Measurements from ENCODE around the gene ACYP1.

DNA sequence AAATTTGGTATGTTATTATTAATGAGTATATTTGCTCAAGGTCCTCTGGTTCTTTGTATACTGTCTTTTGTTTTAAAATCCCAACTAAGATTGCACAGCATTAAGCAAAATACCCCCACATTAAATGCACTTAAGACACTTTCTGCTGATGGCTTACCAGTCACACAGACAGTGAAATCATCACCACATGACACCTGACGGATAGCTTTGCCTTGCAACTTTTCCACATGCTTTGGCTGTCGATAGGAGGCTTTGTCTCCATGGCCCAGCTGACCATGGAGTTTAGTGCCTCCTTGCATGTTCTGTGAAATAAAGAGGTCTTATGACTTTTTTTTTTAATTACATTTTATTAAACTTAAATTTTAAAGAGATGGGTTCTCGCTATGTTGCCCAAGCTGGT is 43.4 kb upstream of the ACYP1 start:
- TF ChIP-seq EZH2 (IDR thresholded peaks at IDR 0.05; ENCODE audit: low read length, missing control alignments), result no peak
- TF ChIP-seq, protein P1, sequence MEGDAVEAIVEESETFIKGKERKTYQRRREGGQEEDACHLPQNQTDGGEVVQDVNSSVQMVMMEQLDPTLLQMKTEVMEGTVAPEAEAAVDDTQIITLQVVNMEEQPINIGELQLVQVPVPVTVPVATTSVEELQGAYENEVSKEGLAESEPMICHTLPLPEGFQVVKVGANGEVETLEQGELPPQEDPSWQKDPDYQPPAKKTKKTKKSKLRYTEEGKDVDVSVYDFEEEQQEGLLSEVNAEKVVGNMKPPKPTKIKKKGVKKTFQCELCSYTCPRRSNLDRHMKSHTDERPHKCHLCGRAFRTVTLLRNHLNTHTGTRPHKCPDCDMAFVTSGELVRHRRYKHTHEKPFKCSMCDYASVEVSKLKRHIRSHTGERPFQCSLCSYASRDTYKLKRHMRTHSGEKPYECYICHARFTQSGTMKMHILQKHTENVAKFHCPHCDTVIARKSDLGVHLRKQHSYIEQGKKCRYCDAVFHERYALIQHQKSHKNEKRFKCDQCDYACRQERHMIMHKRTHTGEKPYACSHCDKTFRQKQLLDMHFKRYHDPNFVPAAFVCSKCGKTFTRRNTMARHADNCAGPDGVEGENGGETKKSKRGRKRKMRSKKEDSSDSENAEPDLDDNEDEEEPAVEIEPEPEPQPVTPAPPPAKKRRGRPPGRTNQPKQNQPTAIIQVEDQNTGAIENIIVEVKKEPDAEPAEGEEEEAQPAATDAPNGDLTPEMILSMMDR (conservative IDR thresholded peaks at IDR 0.05 in 1 of 2, IDR thresholded peaks at IDR 0.05 in 1 of 2; ENCODE audit: low read depth in 1 of 2, low read length in 2 of 2), result no peak

Data from fibroblast of lung (primary cell).